HG02938 (cell line): ENCODE measurements around the gene SLX4.
"Not testable (repeated sequence)": the region's sequence is repeated elsewhere in the genome, so short reads cannot be mapped to it uniquely, and the experiment has no call there.

ENCODE experiments used
- ATAC-seq: cut with Tn5 transposase; IDR thresholded peaks from one replicate; pipeline ENCODE4 v1.9.1; 2021; ENCODE audit warnings: mild to moderate bottlenecking, moderate library complexity; ENCODE audit not compliant: unreplicated experiment

SLX4 gene

GRCh38 chr16:3641801-3642396 lies 30.5 kb upstream of the SLX4 start:
- no peak for ATAC-seq

DNA sequence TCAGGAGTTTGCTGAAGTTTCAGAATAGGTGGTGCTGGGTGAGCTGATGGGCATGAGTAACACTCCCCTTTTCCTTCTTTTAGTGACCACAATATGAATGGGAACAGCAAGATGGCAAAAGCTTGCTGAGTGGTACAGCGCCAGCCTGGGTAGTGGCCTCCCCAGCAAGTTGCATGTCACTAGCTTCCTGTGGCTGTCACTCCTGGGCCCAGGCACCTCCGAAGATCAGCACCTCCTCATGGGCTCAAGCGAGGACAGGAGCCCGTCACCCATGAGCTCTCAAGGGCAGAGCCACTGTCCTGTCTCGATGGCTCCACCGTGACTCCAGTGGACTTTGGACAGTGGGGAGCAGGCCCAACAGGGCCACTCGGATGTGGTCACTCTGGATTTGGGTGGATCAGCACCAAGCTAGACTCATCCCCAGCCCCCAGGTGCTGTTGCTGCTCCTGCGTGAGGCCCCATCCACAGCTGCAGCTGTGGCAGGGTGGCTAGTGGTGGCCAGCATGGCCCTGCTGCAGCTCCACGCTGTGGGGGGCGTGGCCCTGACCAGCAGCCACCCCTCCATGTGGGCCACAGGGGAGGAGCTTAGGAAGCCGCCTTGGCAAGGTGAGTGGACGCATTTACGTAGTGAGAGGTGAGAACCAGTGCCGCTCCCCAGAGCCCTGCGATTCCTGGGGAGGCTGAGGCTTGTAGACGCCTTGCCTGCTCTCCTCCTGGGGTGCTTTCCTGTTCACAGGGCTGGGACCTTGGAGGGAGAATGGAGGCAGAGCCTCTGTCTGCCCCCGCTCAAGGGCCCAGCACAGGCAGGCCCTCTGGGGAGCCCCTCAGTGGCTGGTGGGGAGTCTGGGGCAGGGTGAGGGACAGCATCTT lies 29.5 kb upstream of the SLX4 start:
- ATAC-seq: no peak

DNA sequence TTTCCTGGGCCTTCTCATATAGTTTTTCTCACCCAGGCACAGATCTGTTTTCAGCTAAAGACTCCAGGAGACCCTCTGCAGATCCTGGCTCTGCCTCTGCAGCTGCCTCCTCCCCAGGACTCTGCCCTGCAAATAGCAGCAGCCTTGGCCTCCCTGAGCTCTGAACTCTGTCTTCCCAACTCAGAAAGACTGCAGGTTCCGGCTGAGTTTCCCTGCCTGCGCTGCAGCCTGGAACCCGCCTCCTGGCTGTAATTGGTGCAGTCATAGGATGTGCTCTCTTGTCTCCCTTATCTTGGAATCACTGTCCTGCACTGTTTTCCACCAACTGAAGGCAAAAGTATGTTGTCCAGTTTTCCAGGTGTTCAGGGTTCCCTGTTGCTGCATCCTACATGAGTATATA lies 28.8 kb upstream of the SLX4 start:
- ATAC-seq: no peak

DNA sequence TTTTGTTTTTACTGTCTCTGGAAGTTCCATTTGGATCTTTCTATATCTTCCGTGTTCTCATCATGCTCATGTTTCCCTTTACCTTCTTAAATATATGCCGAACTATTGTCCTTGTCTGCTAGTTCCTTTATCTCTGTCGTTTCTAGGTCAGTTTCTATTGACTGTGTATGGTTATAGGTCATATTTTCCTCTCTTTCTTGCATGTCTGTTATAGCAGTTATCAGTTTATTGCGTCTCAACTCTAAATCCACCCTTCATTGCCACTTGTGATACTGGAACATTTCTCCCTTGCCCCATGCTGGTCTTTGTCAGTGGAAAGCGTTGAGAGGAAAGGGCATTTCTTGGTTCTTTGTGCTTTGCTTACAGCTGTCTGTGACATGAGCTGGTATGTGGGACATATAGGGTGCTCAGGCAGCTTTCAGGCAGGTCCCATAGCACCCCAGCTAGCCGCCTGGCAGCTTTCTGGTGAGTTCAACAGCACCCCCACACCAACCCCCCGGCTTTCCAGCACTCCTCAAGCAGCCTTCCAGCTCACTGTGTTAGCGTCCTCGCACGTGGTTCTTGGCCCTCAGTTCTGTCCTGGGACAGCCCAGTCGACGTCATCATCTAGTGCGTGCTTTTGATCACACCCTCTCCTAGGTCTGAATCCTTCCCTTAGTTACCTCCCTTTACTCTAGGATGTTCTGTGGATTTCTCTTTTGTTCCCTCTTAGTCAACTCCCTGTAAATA lies 27.7 kb upstream of the SLX4 start:
- no peak for ATAC-seq

GRCh38 chr16:3637371-3637923 lies 26.0 kb upstream of the SLX4 start:
- no peak for ATAC-seq

GRCh38 chr16:3625911-3626732 lies 14.7 kb upstream of the SLX4 start:
- ATAC-seq: no peak

GRCh38 chr16:3625331-3625730 lies 13.9 kb upstream of the SLX4 start:
- ATAC-seq: no peak

- ATAC-seq: no peak
Measured at GRCh38 chr16:3623642-3624041, 12.2 kb upstream of the SLX4 start.

GRCh38 chr16:3618769-3619141 lies 7.3 kb upstream of the SLX4 start:
- ATAC-seq: no peak

DNA sequence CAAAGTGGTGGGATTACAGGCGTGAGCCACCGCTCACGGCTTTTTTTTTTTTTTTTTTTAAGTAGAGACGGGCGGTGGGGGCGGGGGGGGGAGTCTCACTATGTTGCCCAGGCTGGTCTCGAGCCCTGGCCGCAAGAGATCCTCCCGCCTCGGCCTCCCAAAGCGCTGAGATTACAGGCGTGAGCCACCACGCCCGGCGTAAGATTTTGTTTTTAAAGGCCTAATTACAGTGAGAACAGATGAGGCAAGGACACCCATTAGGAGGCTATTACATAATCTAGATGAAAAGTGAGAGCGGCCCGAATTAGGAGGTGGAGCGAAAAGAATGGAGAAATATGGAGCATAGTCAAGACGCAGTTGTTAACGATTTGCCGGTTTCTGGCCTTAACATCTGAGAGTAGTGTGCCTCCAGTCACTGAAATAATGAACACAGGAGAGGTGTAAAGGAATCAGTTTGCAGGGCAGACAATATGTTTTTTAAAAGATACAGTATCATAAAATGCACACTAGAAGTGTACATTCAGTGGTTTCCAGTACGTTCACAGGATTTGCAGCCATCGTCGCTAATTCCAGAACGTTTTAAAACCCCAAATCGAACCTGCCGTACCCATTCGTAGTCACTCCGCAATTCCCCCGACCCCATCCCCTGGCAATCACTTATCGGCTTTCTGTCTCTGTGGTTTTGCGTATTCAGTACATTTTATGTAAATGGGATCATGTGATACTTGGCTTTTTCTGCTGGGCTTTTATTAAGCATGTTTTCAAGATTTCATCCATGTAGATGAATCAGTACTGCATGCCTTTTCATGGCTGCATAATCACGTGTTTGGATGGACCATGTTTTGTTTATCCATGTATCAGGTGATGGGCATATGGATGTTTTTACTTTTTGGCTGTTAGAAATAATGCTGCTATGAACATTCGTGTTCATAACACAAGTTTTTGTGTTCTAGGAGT lies 1.4 kb upstream of the SLX4 start:
- no peak for ATAC-seq

DNA sequence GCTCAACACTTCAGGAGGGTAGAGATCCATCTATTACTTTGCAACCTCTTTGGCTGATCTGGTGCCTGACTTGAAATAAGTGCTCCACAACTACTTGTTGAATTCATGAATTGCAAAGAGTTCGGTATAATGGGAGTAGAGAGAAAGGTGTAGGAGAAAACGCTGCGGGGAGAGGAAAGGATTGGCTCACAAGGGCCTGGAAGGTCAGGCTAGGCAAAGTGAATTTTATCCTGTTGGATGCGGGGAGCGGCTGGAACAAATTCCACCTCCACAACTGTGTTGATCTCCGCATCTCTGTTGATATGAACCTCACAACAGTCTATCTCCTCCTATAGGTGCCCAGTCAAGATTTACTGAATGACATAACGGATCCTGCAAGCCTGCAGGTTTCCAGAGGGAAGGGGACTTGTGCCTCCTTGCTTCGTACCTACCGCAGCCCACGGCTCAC lies 684 bp downstream of the SLX4 start:
- ATAC-seq: no peak

GRCh38 chr16:3609895-3610697 lies 1.3 kb downstream of the SLX4 start:
- ATAC-seq: no peak

DNA sequence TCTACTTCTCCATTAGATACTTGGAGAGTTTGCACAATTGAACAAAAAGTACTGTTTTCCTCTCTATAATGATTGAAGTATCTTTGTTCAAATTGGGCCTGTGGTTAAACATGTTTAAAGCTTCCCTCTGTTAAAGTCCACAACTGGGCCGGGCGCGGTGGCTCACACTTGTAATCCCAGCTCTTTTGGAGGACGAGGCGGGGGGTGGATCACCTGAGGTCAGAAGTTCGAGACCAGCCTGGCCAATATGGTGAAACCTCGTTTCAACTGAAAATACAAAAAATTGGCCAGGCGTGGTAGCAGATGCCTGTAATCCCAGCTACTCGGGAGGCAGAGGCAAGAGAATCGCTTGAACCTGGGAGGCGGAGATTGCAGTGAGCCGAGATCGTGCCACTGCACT lies 2.4 kb downstream of the SLX4 start:
- ATAC-seq: not testable (repeated sequence)

- ATAC-seq: no peak
Measured at GRCh38 chr16:3608069-3608468, 3.3 kb downstream of the SLX4 start.

GRCh38 chr16:3607634-3608033 lies 3.8 kb downstream of the SLX4 start:
- no peak for ATAC-seq

DNA sequence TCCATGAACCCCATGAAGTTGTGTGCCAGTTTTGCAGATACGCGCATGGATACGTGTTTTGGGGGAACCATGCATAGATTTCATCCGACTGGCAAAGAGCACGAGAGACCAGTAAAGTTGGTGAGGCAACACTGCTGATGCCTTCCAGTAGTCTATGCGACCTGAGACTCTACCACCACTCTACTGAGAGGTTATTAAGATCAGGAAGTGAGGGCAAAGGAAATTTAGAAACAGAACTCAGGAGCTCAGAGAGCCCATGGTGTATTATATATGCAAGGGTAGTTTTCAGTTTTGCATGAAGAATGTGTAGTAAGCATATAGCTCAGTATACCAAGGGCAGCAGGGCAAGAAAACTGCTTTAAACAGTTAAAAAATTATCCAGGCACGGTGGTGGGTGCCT lies 4.2 kb downstream of the SLX4 start:
- ATAC-seq: no peak

DNA sequence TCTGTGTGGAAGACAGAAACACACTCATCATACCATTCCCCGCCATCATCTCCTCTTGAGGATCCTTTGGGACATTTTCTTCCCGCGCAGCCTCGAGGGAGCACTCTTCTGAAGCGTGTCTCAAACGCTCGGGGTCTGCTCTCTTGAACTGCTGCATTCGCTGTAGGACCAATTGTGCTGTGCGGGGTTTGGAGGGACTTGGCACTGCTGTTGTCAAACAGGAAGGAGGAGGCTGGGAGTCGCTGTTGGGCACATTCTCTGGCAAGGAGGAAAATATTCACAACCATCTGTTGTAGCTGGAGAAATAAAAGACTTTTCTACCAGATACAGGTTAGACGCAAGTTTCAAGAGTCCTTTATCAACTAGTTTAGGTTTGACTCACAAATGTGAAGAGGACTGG lies 5.0 kb downstream of the SLX4 start:
- no peak for ATAC-seq

DNA sequence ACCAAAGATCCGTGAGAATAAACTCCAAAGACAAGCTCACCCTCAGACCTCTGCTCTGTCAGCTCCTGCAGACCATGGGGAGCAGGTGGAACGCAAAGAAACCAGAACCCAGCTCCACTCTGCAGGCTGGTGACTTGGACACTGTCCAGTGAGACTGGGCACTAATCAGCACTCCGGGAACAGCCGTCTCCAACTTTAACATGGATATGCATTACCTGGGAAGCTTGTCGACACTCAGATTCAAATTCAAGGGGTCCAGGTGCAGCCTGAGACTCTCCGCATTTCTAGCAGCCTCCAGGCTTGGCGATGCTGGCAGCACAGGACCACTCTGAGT lies 9.1 kb downstream of the SLX4 start:
- ATAC-seq: no peak
